GM12875 (cell line): ENCODE results near the gene RTP4.
A peak's percentile ranks its signal among the peaks of the same experiment; 100 is the strongest.

Experiments
- H3K4me3 ChIP-seq: one replicate; pipeline ENCODE4 v1.5.1; 2011; ENCODE audit warnings: low read depth, low read length, control low read depth
- CTCF ChIP-seq: IDR thresholded peaks from 2 replicates; pipeline ENCODE4 v1.5.1; 2011; ENCODE audit warnings: low read depth, mild to moderate bottlenecking, control low read depth, inconsistent platforms, low read length, moderate library complexity, borderline replicate concordance; ENCODE audit not compliant: insufficient read depth

The RTP4 gene

DNA sequence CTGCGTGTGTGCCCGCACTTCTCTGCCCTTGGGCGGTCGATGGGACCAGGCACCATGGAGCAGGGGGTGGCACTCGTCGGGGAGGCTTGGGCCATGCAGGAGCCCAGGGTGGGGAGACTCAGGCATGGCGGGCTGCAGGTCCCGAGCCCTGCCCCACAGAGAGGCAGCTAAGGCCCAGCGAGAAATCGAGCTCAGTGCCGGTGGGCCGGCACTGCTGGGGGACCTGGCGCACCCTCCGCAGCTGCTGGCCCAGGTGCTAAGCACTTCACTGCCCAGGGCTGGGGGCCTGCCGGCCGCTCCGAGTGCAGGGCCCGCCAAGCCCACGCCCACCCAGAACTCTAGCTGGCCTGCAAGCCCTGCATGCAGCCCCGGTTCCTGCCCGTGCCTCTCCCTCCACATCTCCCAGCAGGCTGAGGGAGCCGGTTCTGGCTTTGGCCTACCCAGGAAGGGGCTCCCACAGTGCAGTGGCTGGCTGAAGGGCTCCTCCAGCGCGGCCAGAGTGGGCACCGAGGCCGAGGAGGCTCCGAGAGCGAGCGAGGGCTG lies 553 bp upstream of the RTP4 start:
- no peak for TF ChIP-seq CTCF
- no peak overlapping the region for H3K4me3 ChIP-seq

- no peak for TF ChIP-seq CTCF
- H3K4me3 ChIP-seq: peak overlapping the region; percentile 60
Observed at GRCh38 chr3:187369089-187369447, 883 bp downstream of the RTP4 start.

GRCh38 chr3:187370051-187370450 lies 1.9 kb downstream of the RTP4 start:
- no peak for TF ChIP-seq CTCF
- H3K4me3 ChIP-seq: no peak overlapping the region

DNA sequence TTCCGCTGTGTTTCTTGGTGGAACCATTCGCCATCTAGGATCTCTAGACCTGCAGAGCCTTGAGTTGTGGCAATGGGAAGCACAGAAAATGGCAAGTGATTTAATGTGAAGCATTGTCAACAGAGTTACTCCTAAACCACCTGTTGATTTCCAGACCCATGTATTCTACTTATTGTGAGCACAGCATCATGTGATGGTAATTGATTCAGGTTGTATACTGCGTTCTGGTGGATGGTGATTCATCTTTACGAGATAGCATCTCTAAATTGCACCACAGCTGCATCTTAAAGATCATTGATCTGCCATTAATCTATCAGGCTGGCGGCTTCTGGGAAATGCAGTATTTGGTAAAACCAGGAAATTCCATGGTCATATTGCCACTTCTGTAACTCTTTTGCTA lies 7.4 kb downstream of the RTP4 start:
- no peak overlapping the region for H3K4me3 ChIP-seq
- no peak for TF ChIP-seq CTCF

- no peak for TF ChIP-seq CTCF
- no peak overlapping the region for H3K4me3 ChIP-seq
Observed at GRCh38 chr3:187377842-187378241, 9.7 kb downstream of the RTP4 start.

DNA sequence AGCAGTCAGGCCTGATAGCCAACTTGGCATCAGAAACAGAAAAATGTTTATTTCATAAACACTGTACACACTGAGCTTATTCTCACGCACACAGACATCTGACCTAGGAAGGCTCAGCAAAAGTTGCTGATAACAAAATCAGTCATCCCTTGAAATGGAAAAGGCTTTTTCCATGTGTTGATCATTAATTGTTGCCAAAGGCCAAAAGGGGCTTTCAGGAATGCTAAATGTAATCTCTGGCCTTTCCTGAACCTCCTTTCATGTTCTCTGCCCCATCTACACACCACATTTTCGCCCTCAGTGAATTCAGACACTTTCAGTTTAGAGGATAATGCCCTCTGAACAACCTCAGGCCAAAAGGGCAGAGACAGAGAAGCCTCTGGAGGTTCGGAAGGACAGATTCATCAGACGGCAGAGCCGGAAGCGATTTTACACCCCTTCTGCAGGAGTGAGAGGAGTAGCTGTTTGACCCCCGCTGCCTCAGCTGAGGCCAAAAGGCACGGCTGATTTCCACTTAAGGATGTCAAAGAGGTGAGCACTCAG lies 14.5 kb downstream of the RTP4 start:
- no peak for TF ChIP-seq CTCF
- no peak overlapping the region for H3K4me3 ChIP-seq

DNA sequence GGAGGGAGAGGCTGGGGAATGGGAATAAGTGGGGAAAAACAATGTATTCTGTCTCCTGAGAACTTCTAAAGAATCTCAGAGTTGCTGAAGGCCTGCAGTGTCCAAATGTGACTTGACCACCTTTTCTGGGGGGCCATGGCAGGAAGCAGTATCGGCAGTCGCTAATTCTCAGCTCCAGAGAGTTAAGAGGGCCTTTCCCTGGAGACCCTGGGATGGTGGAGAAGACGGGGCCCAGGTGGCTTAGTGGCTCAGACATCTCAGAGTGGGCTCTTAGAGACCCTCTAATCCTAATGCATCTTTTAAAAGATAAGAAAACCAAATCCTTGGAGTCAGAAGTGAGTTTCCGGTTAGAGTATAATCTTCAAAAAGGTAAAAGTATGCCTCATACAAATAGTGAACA lies 15.1 kb downstream of the RTP4 start:
- no peak overlapping the region for H3K4me3 ChIP-seq
- TF ChIP-seq CTCF: no peak
